OCI-LY3 (cell line): ENCODE results near the gene MCC.

Experiments
- H2AFZ ChIP-seq: fragments of 200-600, 300-600 bp; shearing (Covaris generic); 2 replicates; pipeline ENCODE4 v1.6.0; 2014; ENCODE audit warnings: antibody characterized with exemption, low read depth, low read length
- H3K27ac ChIP-seq: fragments of 200-600, 300-600 bp; sonication (generic); 2 replicates; pipeline ENCODE4 v1.5.1; 2014; ENCODE audit warnings: mild to moderate bottlenecking, low read length, moderate library complexity, mixed read lengths
- H3K27me3 ChIP-seq: fragments of 200-600, 300-600 bp; sonication (generic); 2 replicates; pipeline ENCODE4 v1.6.1; 2014; ENCODE audit warnings: low read depth, low read length, mixed read lengths
- H3K36me3 ChIP-seq: fragments of 200-600, 300-600 bp; sonication (generic); replicated peaks from 2 replicates; pipeline ENCODE3; 2014; ENCODE audit warnings: low read depth, low read length, mixed read lengths
- H3K4me1 ChIP-seq: fragments of 300-600, 200-600 bp; sonication (generic); 2 replicates; pipeline ENCODE4 v1.6.1; 2014; ENCODE audit warnings: low read length, mixed read lengths
- H3K4me2 ChIP-seq: fragments of 200-600, 300-600 bp; sonication (generic); 2 replicates; pipeline ENCODE4 v1.6.1; 2014; ENCODE audit warnings: low read length, mixed read lengths
- H3K4me3 ChIP-seq: fragments of 300-600, 200-600 bp; sonication (generic); 2 replicates; pipeline ENCODE4 v1.5.1; 2014; ENCODE audit warnings: antibody characterized with exemption, mild to moderate bottlenecking, low read length, moderate library complexity
- H3K79me2 ChIP-seq: fragments of 300-600, 200-600 bp; shearing (Covaris generic); 2 replicates; pipeline ENCODE4 v1.6.1; 2014; ENCODE audit warnings: mild to moderate bottlenecking, low read length, mixed read lengths
- H3K9ac ChIP-seq: fragments of 300-600, 200-600 bp; shearing (Covaris generic); 2 replicates; pipeline ENCODE4 v1.6.0; 2014; ENCODE audit warnings: mild to moderate bottlenecking, low read length, moderate library complexity
- H3K9me3 ChIP-seq: fragments of 200-600, 300-600 bp; shearing (Covaris generic); 2 replicates; pipeline ENCODE4 v1.6.1; 2014; ENCODE audit warnings: low read length, mixed read lengths; ENCODE audit not compliant: insufficient read depth
- H4K20me1 ChIP-seq: fragments of 200-600, 300-600 bp; sonication (generic); 2 replicates; pipeline ENCODE4 v1.6.1; 2016; ENCODE audit warnings: low read length, mixed read lengths; ENCODE audit not compliant: insufficient read depth
- EZH2phosphoT487 ChIP-seq: fragments of 200-600 bp; shearing (Covaris generic); IDR thresholded peaks from 2 replicates; pipeline ENCODE4 v1.6.1; 2018; ENCODE audit warnings: antibody characterized with exemption, mixed run types, low read depth
- TF ChIP-seq, protein P1 (sequence below): fragments of 200-600, 300-600 bp; sonication (generic); IDR thresholded peaks from 2 replicates; pipeline ENCODE4 v1.5.1; 2014; ENCODE audit warnings: antibody characterized with exemption, low read length, low read depth

MCC gene

DNA sequence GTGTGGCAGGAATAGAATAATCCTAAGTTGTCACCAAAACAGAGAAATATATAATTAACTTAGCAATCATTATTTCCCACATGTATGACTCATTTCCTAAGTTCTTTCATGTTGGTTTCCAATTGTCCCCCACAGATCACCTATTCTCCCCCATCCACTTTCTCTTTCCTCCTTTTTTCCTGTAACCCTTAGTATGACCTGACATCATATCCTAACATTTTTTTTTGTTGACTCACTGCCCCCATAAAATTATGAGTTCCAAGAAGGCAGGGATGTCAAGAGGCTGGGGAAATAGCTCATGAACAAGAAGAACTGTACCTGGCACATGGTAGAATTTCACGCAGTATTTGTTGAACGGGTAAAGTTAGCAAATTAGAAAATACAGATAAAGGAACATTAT, 324.9 kb downstream of the MCC start:
- H3K27ac ChIP-seq, result no peak overlapping the region
- no peaks in the 10 kb centered on the region for H3K4me1 ChIP-seq
- H3K79me2 ChIP-seq, result no peaks in the 10 kb centered on the region
- no peak overlapping the region for H3K4me3 ChIP-seq
- TF ChIP-seq EZH2phosphoT487, result no peak
- TF ChIP-seq, protein P1, sequence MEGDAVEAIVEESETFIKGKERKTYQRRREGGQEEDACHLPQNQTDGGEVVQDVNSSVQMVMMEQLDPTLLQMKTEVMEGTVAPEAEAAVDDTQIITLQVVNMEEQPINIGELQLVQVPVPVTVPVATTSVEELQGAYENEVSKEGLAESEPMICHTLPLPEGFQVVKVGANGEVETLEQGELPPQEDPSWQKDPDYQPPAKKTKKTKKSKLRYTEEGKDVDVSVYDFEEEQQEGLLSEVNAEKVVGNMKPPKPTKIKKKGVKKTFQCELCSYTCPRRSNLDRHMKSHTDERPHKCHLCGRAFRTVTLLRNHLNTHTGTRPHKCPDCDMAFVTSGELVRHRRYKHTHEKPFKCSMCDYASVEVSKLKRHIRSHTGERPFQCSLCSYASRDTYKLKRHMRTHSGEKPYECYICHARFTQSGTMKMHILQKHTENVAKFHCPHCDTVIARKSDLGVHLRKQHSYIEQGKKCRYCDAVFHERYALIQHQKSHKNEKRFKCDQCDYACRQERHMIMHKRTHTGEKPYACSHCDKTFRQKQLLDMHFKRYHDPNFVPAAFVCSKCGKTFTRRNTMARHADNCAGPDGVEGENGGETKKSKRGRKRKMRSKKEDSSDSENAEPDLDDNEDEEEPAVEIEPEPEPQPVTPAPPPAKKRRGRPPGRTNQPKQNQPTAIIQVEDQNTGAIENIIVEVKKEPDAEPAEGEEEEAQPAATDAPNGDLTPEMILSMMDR, result no peak
- H3K36me3 ChIP-seq, result no peaks in the 10 kb centered on the region
- peaks cover 4% of the 10 kb centered on the region; the same call in 1 of the 2 replicates for H3K27me3 ChIP-seq
- no peak overlapping the region for H3K9ac ChIP-seq
- no peaks in the 10 kb centered on the region for H3K9me3 ChIP-seq
- no peak overlapping the region for H2AFZ ChIP-seq
- no peaks in the 10 kb centered on the region for H4K20me1 ChIP-seq
- H3K4me2 ChIP-seq, result no peak overlapping the region

DNA sequence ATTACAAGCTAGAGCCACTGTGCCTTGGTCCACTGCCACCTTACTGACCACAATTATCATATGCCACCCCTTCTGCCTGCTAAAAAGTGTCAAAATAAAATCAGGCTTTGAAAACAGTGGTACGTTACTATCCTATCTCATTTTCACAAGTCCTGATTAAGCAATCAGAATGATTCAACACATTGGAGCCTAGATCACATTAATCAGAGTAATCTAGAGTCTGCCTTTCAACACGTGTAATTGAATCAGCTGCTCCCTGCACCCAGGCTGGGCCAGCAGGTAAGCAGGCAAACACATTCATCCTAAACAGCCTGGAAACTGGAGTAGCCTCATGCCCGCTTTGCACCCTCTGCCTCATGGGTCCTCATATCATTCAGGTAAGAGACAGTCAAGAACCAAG, 325.5 kb downstream of the MCC start:
- no peaks in the 10 kb centered on the region for H3K79me2 ChIP-seq
- H3K4me1 ChIP-seq, result no peaks in the 10 kb centered on the region
- no peak overlapping the region for H2AFZ ChIP-seq
- H3K27me3 ChIP-seq, result peaks cover 4% of the 10 kb centered on the region; the same call in 1 of the 2 replicates
- H3K9me3 ChIP-seq, result no peaks in the 10 kb centered on the region
- no peak overlapping the region for H3K4me2 ChIP-seq
- no peaks in the 10 kb centered on the region for H4K20me1 ChIP-seq
- no peak overlapping the region for H3K4me3 ChIP-seq
- H3K9ac ChIP-seq, result no peak overlapping the region
- no peak overlapping the region for H3K27ac ChIP-seq
- no peaks in the 10 kb centered on the region for H3K36me3 ChIP-seq
- TF ChIP-seq, protein P1, result no peak
- TF ChIP-seq EZH2phosphoT487, result no peak

DNA sequence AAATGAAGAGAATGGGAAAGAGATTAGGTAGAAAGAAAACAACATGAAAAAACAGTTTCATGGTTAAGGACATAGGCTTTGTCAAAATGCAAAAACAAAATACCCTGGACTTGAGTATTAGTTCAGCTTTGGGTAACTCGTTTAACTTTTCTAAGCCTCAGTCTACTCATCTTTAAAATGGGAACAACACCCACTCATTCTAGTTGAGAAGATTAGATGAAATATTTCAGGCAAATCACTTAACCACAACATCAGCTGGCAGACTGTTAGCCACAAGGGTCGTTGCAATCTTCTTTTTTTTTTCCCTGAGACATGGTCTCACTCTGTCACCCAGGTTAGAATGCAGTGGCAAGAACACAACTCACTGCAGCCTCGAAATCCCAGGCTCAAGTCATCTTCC, 326.0 kb downstream of the MCC start:
- no peaks in the 10 kb centered on the region for H3K36me3 ChIP-seq
- TF ChIP-seq, protein P1, result no peak
- TF ChIP-seq EZH2phosphoT487, result no peak
- no peak overlapping the region for H3K9ac ChIP-seq
- H3K4me2 ChIP-seq, result no peak overlapping the region
- no peaks in the 10 kb centered on the region for H4K20me1 ChIP-seq
- no peak overlapping the region for H3K4me3 ChIP-seq
- no peaks in the 10 kb centered on the region for H3K9me3 ChIP-seq
- H2AFZ ChIP-seq, result no peak overlapping the region
- no peak overlapping the region for H3K27ac ChIP-seq
- no peaks in the 10 kb centered on the region for H3K79me2 ChIP-seq
- no peaks in the 10 kb centered on the region for H3K4me1 ChIP-seq
- peaks cover under 1% of the 10 kb centered on the region; the same call in 1 of the 2 replicates for H3K27me3 ChIP-seq

DNA sequence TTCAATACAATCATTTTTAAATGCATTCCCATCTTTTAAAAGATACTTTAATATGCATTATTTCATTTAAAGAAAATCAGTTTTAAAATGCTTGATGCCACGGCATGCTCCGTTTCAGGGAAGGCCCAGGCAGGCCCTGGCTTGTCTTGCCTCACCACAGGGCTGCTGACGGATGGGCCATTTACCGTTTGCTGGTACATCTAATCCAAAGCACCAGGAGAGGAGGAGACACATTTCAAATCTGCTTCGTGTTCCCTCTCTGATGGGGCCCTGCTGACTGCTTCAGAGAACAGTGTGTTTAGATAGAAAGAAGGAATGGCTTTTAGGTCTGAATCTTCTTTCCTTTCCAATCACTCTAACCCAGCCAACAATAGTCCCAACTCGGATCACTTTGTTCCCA, 326.4 kb downstream of the MCC start:
- TF ChIP-seq, protein P1, result no peak
- TF ChIP-seq EZH2phosphoT487, result no peak

More for the DNA sequence above, 326.4 kb downstream of the MCC start:
- Histone ChIP-seq H3K9me3 (no peaks in the 10 kb centered on the region), H3K79me2 (no peaks in the 10 kb centered on the region), H3K4me2 (no peak overlapping the region), H3K4me3 (no peak overlapping the region), H4K20me1 (no peaks in the 10 kb centered on the region), H3K36me3 (no peaks in the 10 kb centered on the region), H3K27ac (no peak overlapping the region), H3K9ac (no peak overlapping the region), H2AFZ (no peak overlapping the region), H3K4me1 (no peaks in the 10 kb centered on the region), H3K27me3 (no peaks in the 10 kb centered on the region; the same call in 1 of the 2 replicates)
